IMR-90 (cell line): ENCODE results near the gene DOCK4. TPM values are rescaled to one million over a fixed set of nuclear protein-coding genes. Genes with fewer than 3 reads are reported as not detected.

Experiments used
- ATAC-seq: fragments of 200-7000 bp; cut with Tn5 transposase; 2 replicates; pipeline ENCODE4 v1.9.1; 2020; ENCODE audit warnings: low read depth, mild to moderate bottlenecking, moderate library complexity
- BruUV-seq: library from RNA; stranded (reverse); fragments of 400-500 nt; replicated peaks from 2 replicates; lab custom pipeline; 2021; lab: Mats Ljungman, UMichigan
- CTCF ChIA-PET: fragments of 300-600 bp; formaldehyde crosslinking; extraction: SDS; loops from one replicate; lab custom pipeline; 2021; ENCODE audit warnings: antibody characterized with exemption; lab: Yijun Ruan, JAX
- POLR2A ChIA-PET: fragments of 300-600 bp; sonication (Branson Sonifier 250); formaldehyde crosslinking; loops from one replicate; lab custom pipeline; 2022; ENCODE audit warnings: antibody characterized with exemption; ENCODE audit not compliant: unreplicated experiment; lab: Charles Lee
- DNase-seq: peaks from one replicate; pipeline ENCODE4 v3.0.0; 2013
- H2AFZ ChIP-seq: replicated peaks from 2 replicates; pipeline ENCODE3; 2013; ENCODE audit warnings: low read length, mild to moderate bottlenecking; ENCODE audit not compliant: poor library complexity
- H2AK5ac ChIP-seq: 2 replicates; pipeline ENCODE4 v1.6.1; 2013; ENCODE audit warnings: low read depth, low read length, inconsistent platforms
- H2AK9ac ChIP-seq: replicated peaks from 2 replicates; pipeline ENCODE3; 2013; ENCODE audit warnings: mild to moderate bottlenecking, low read depth, low read length, moderate library complexity; ENCODE audit not compliant: poor library complexity
- H2BK120ac ChIP-seq: 2 replicates; pipeline ENCODE4 v1.6.1; 2013; ENCODE audit warnings: low read depth, low read length, inconsistent platforms
- H2BK15ac ChIP-seq: 3 replicates; pipeline ENCODE4 v1.6.1; 2013; ENCODE audit warnings: low read depth, low read length, inconsistent platforms
- H2BK20ac ChIP-seq: 2 replicates; pipeline ENCODE4 v1.6.1; 2013; ENCODE audit warnings: low read depth, mild to moderate bottlenecking, inconsistent platforms, low read length, moderate library complexity
- H2BK5ac ChIP-seq: 2 replicates; pipeline ENCODE4 v1.6.1; 2013; ENCODE audit warnings: mild to moderate bottlenecking, low read depth, low read length, inconsistent platforms; ENCODE audit not compliant: poor library complexity, severe bottlenecking
- H3K14ac ChIP-seq: replicated peaks from 2 replicates; pipeline ENCODE4 v1.6.1; 2013; ENCODE audit warnings: low read depth, low read length, inconsistent platforms
- H3K18ac ChIP-seq: 2 replicates; pipeline ENCODE4 v1.6.1; 2013; ENCODE audit warnings: low read depth, low read length, control low read depth
- H3K23ac ChIP-seq: 2 replicates; pipeline ENCODE4 v1.6.1; 2013; ENCODE audit warnings: low read depth, low read length, inconsistent platforms
- H3K27ac ChIP-seq: 2 replicates; pipeline ENCODE4 v1.5.1; 2013; ENCODE audit warnings: mild to moderate bottlenecking, control low read depth, low read length; ENCODE audit not compliant: insufficient read depth
- H3K27me3 ChIP-seq: 2 replicates; pipeline ENCODE4 v1.6.1; 2013; ENCODE audit warnings: low read length; ENCODE audit not compliant: control insufficient read depth, insufficient read depth
- H3K36me3 ChIP-seq: 2 replicates; pipeline ENCODE4 v1.6.1; 2013; ENCODE audit warnings: low read length, mixed read lengths; ENCODE audit not compliant: control insufficient read depth, insufficient read depth
- H3K4ac ChIP-seq: 2 replicates; pipeline ENCODE4 v1.6.1; 2013; ENCODE audit warnings: low read depth, low read length, inconsistent platforms
- H3K4me1 ChIP-seq: 2 replicates; pipeline ENCODE4 v1.6.1; 2013; ENCODE audit warnings: low read length, mixed read lengths; ENCODE audit not compliant: control insufficient read depth, insufficient read depth
- H3K4me2 ChIP-seq: 2 replicates; pipeline ENCODE4 v1.6.1; 2013; ENCODE audit warnings: low read depth, mild to moderate bottlenecking, control low read depth, low read length, moderate library complexity
- H3K4me3 ChIP-seq: 2 replicates; pipeline ENCODE4 v1.5.1; 2013; ENCODE audit warnings: low read depth, mild to moderate bottlenecking, control low read depth, low read length, moderate library complexity; ENCODE audit not compliant: insufficient read depth
- H3K56ac ChIP-seq: 2 replicates; pipeline ENCODE4 v1.6.1; 2013; ENCODE audit warnings: low read length, inconsistent platforms; ENCODE audit not compliant: insufficient read depth; ENCODE audit errors: extremely low read depth
- H3K79me1 ChIP-seq, 2 experiments: 2 replicates each; pipeline ENCODE4 v1.6.1; 2013; ENCODE audit warnings: low read length in 2 of 2, inconsistent platforms in 1 of 2, low read depth in 1 of 2
- H3K9ac ChIP-seq: 2 replicates; pipeline ENCODE4 v1.6.1; 2013; ENCODE audit warnings: low read depth, low read length, control low read depth
- H3K9me1 ChIP-seq: 2 replicates; pipeline ENCODE4 v1.6.1; 2013; ENCODE audit warnings: low read length, inconsistent platforms; ENCODE audit not compliant: insufficient read depth
- H3K9me3 ChIP-seq: 2 replicates; pipeline ENCODE4 v1.6.1; 2013; ENCODE audit warnings: low read length; ENCODE audit not compliant: control insufficient read depth, insufficient read depth
- H4K20me1 ChIP-seq: 2 replicates; pipeline ENCODE4 v1.6.1; 2013; ENCODE audit warnings: low read length, inconsistent platforms; ENCODE audit not compliant: insufficient read depth
- H4K5ac ChIP-seq: 2 replicates; pipeline ENCODE4 v1.6.1; 2013; ENCODE audit warnings: mild to moderate bottlenecking, low read depth, low read length, control low read depth
- H4K8ac ChIP-seq, 2 experiments: 2 replicates each; pipeline ENCODE4 v1.6.1; 2013; ENCODE audit warnings: low read depth in 2 of 2, low read length in 2 of 2, control low read depth in 1 of 2, inconsistent platforms in 1 of 2
- H4K91ac ChIP-seq: 2 replicates; pipeline ENCODE4 v1.6.1; 2013; ENCODE audit warnings: low read depth, low read length, inconsistent platforms; ENCODE audit not compliant: insufficient read depth
- MAZ ChIP-seq: IDR thresholded peaks from 2 replicates; pipeline ENCODE4 v1.6.1; 2012; ENCODE audit warnings: low read depth, mild to moderate bottlenecking, low read length, improper control_type of control experiment, moderate library complexity, borderline replicate concordance
- NFE2L2 ChIP-seq: fragments of 150-350 bp; IDR thresholded peaks from 2 replicates; pipeline ENCODE4 v1.6.1; 2016; ENCODE audit warnings: low read depth, mild to moderate bottlenecking, low read length
- WGBS, 2 experiments: methylation state at CpG; one replicate each; pipeline versions ENCODE4 v1.1.5 to v1.1.7; 2013; ENCODE audit warnings: missing lambda C conversion rate in 2 of 2; ENCODE audit not compliant: insufficient read length in 1 of 2; ENCODE audit errors: extremely low coverage in 2 of 2; 5-methylcytosine and 5-hydroxymethylcytosine counted together
- dilution Hi-C: fragments of 300-500 bp; cut with HindIII; formaldehyde crosslinking; loops from one replicate; pipeline ENCODE4 v1.14.3; 2018; ENCODE audit warnings: low sequenced_read_pairs; ENCODE audit not compliant: unreplicated experiment
- in situ Hi-C: fragments of 300-500 bp; cut with MboI; formaldehyde crosslinking; loops from 3 replicates; pipeline ENCODE4 v1.14.3; 2019; ENCODE audit warnings: low sequenced_read_pairs, inconsistent platforms, mixed read lengths
- intact Hi-C: fragments of 100-400 bp; cut with micrococcal nuclease; formaldehyde crosslinking; loops from 2 replicates; pipeline ENCODE4 v1.10.0; 2022
- polyA plus RNA-seq, 3 experiments: library from polyadenylated mRNA; depleted of rRNA; stranded (reverse); fragments of >200 nt; gene quantifications; 2 replicates each; pipeline ENCODE4 v1.2.3, GENCODE V29; 2012; ENCODE audit warnings: low replicate concordance in 1 of 3
- total RNA-seq: library from RNA; depleted of rRNA; stranded (reverse); fragments of >200 nt; gene quantifications from 2 replicates; pipeline ENCODE4 v1.2.3, GENCODE V29; 2012

DOCK4 gene
- total and polyA plus RNA-seq, 2 of the 4 experiments (the other 2 are of a cell fraction) = 4.4 to 12.2 TPM

GRCh38 chr7:111990643-111991042 lies 215.6 kb downstream of the DOCK4 start:
- no peak overlapping the region; the same call in 1 of the 2 replicates for H4K91ac ChIP-seq
- no TSS peak for BruUV-seq
- H4K8ac ChIP-seq = no peak overlapping the region
- ChIA-PET POLR2A (no interaction called here), CTCF (interaction anchor here (1.8 kb wide), 1 partner anchor 13 kb away, joined by 5 read pairs; no protein-coding TSS in a partner anchor)
- no peak overlapping the region for H2BK15ac ChIP-seq
- no peak overlapping the region for H3K14ac ChIP-seq
- no peak overlapping the region for H3K56ac ChIP-seq
- H2AFZ ChIP-seq = no peak overlapping the region
- in situ Hi-C loops (no loop called here), dilution Hi-C loops (no loop called here), intact Hi-C loops (no loop called here)
- no peak overlapping the region for H2BK120ac ChIP-seq
- no peak overlapping the region for H3K4me3 ChIP-seq
- no peak overlapping the region for H2BK20ac ChIP-seq
- H2AK9ac ChIP-seq = no peak overlapping the region
- peaks cover 10% of the 10 kb centered on the region for H3K36me3 ChIP-seq
- no peaks in the 10 kb centered on the region; the same call in 1 of the 2 replicates for H3K9me1 ChIP-seq
- no peaks in the 10 kb centered on the region for H3K9me3 ChIP-seq
- DNase-seq (no peak), ATAC-seq (no peak)
- no peaks in the 10 kb centered on the region for H4K20me1 ChIP-seq
- H3K18ac ChIP-seq = no peak overlapping the region
- H3K4me2 ChIP-seq = no peak overlapping the region
- TF ChIP-seq MAZ (no peak), NFE2L2 (no peak)
- H3K27ac ChIP-seq = no peak overlapping the region
- H3K4ac ChIP-seq = no peak overlapping the region
- no peak overlapping the region for H4K5ac ChIP-seq
- H3K79me1 ChIP-seq = peaks cover 0 to 3% of the 10 kb centered on the region in 2 experiments; a peak in 1 of 4 replicates
- no peak overlapping the region for H3K9ac ChIP-seq
- no peak overlapping the region for H3K23ac ChIP-seq
- no peak overlapping the region for H2BK5ac ChIP-seq
- WGBS, 2 experiments = 86% methylated on average over 1 of the region's 3 CpGs; no CpG with 5 or more reads in 1 of the 2 experiments
- peaks cover 3% of the 10 kb centered on the region; the same call in 1 of the 2 replicates for H3K4me1 ChIP-seq
- no peaks in the 10 kb centered on the region for H3K27me3 ChIP-seq
- no peak overlapping the region for H2AK5ac ChIP-seq
